B cell (primary cell): ENCODE results near the gene WDR64. TPM values are rescaled to one million over a fixed set of nuclear protein-coding genes. Genes with fewer than 3 reads are reported as not detected.

Experiments used
- ATAC-seq: fragments of 200-7000 bp; cut with Tn5 transposase; one replicate; pipeline ENCODE4 v1.10.0; 2021; ENCODE audit warnings: low read depth, mild to moderate bottlenecking, moderate number of reproducible peaks, moderate library complexity
- CTCF ChIA-PET: fragments of 350-600 bp; sonication (Branson Sonifier 250); formaldehyde crosslinking; loops from one replicate; lab custom pipeline; 2021; ENCODE audit warnings: antibody characterized with exemption, inconsistent platforms; lab: Charles Lee
- POLR2A ChIA-PET: fragments of 350-600 bp; sonication (Branson Sonifier 250); formaldehyde crosslinking; loops from one replicate; lab custom pipeline; 2021; ENCODE audit warnings: antibody characterized with exemption; lab: Charles Lee
- DNase-seq: peaks from one replicate; pipeline ENCODE4 v3.0.0; 2013
- H2AFZ ChIP-seq: 2 replicates; pipeline ENCODE4 v1.6.1; 2012; ENCODE audit warnings: mild to moderate bottlenecking, low read depth, low read length; ENCODE audit not compliant: insufficient read depth, poor library complexity, severe bottlenecking
- H3K27ac ChIP-seq, 2 donors: 1 replicate in 1 of 2; 2 replicates in 1 of 2; pipeline ENCODE4 v1.5.1; 2012 to 2013; ENCODE audit warnings: low read length in 2 of 2, mild to moderate bottlenecking in 2 of 2, moderate library complexity in 1 of 2
- H3K27me3 ChIP-seq, 4 experiments: fragments of 200-600 bp in 1 of 4; sonication (generic) in 1 of 4; replicated peaks in 1 of 4; 1 replicate in 2 of 4; 2 replicates in 2 of 4; pipeline versions ENCODE4 v1.6.1 to v1.7.0; 2013 to 2016; ENCODE audit warnings: low read length in 3 of 4, mild to moderate bottlenecking in 2 of 4, mixed read lengths in 1 of 4, moderate library complexity in 1 of 4; ENCODE audit not compliant: insufficient read depth in 4 of 4, control insufficient read depth in 3 of 4; ENCODE audit errors: control extremely low read depth in 1 of 4
- H3K36me3 ChIP-seq, 2 experiments: replicated peaks in 1 of 2; 1 replicate in 1 of 2; 2 replicates in 1 of 2; pipeline versions ENCODE4 v1.6.1 to v1.7.1; 2013; ENCODE audit warnings: low read length in 1 of 2; ENCODE audit not compliant: insufficient read depth in 2 of 2, control insufficient read depth in 1 of 2; ENCODE audit errors: control extremely low read depth in 1 of 2, extremely low read depth in 1 of 2
- H3K4me1 ChIP-seq, 2 donors: fragments of 200-600 bp in 1 of 2; sonication (generic) in 1 of 2; 1 replicate in 1 of 2; 2 replicates in 1 of 2; pipeline versions ENCODE4 v1.5.1 to v1.6.1; 2013 to 2017; ENCODE audit warnings: low read length in 2 of 2; ENCODE audit not compliant: control insufficient read depth in 2 of 2, insufficient read depth in 2 of 2
- H3K4me2 ChIP-seq: replicated peaks from 2 replicates; pipeline ENCODE3; 2012; ENCODE audit warnings: mild to moderate bottlenecking, low read depth, low read length; ENCODE audit not compliant: poor library complexity, severe bottlenecking
- H3K4me3 ChIP-seq, 5 experiments: fragments of 200-600 bp in 1 of 5; sonication (generic) in 1 of 5; 1 replicate in 3 of 5; 2 replicates in 2 of 5; pipeline versions ENCODE4 v1.5.1 to v1.7.0; 2011 to 2016; ENCODE audit warnings: low read length in 4 of 5, mild to moderate bottlenecking in 4 of 5, low read depth in 2 of 5, control low read depth in 1 of 5, moderate library complexity in 1 of 5; ENCODE audit not compliant: insufficient read depth in 1 of 5; ENCODE audit errors: control extremely low read depth in 1 of 5, extremely low read depth in 1 of 5
- H3K79me2 ChIP-seq: fragments of 200-600 bp; sonication (generic); one replicate; pipeline ENCODE4 v1.6.0; 2016; ENCODE audit warnings: low read length; ENCODE audit not compliant: control insufficient read depth, insufficient read depth
- H3K9ac ChIP-seq: fragments of 200-600 bp; sonication (generic); 2 replicates; pipeline ENCODE4 v1.6.1; 2017; ENCODE audit warnings: mild to moderate bottlenecking, low read length, moderate library complexity
- H3K9me3 ChIP-seq, 3 donors: one replicate each; pipeline versions ENCODE4 v1.6.1 to v1.7.1; 2013; ENCODE audit warnings: low read length in 2 of 3; ENCODE audit not compliant: control insufficient read depth in 2 of 3, insufficient read depth in 1 of 3; ENCODE audit errors: control extremely low read depth in 1 of 3
- H4K20me1 ChIP-seq: 2 replicates; pipeline ENCODE4 v1.6.0; 2012; ENCODE audit warnings: mild to moderate bottlenecking, low read length; ENCODE audit not compliant: insufficient read depth, control insufficient read depth, poor library complexity, severe bottlenecking
- H3K27ac Mint-ChIP-seq: one replicate; pipeline ENCODE4 v1.8.0; 2021; ENCODE audit warnings: mixed read lengths
- H3K27me3 Mint-ChIP-seq: one replicate; pipeline ENCODE4 v1.8.0; 2021; ENCODE audit warnings: mixed read lengths
- H3K4me1 Mint-ChIP-seq: one replicate; pipeline ENCODE4 v1.8.0; 2021; ENCODE audit warnings: mixed read lengths
- H3K4me3 Mint-ChIP-seq: one replicate; pipeline ENCODE4 v1.8.0; 2021; ENCODE audit warnings: mixed read lengths
- H3K9me3 Mint-ChIP-seq: one replicate; pipeline ENCODE4 v1.8.0; 2022; ENCODE audit warnings: mixed read lengths; ENCODE audit not compliant: insufficient read depth
- EZH2 ChIP-seq: IDR thresholded peaks from 2 replicates; pipeline ENCODE4 v1.6.1; 2012; ENCODE audit warnings: borderline replicate concordance, low read depth, mild to moderate bottlenecking, moderate library complexity, low read length; ENCODE audit not compliant: insufficient read depth, poor library complexity, severe bottlenecking
- WGBS: methylation state at CpG from one replicate; pipeline ENCODE4 v1.1.5; 2013; ENCODE audit warnings: missing lambda C conversion rate; ENCODE audit not compliant: insufficient coverage; 5-methylcytosine and 5-hydroxymethylcytosine counted together
- intact Hi-C: fragments of 100-400 bp; cut with micrococcal nuclease; formaldehyde crosslinking; loops from one replicate; pipeline ENCODE4 v1.10.0; 2022
- polyA plus RNA-seq: library from polyadenylated mRNA; depleted of rRNA; stranded (reverse); fragments of >200 nt; gene quantifications from 2 replicates; pipeline ENCODE4 v1.2.3, GENCODE V29; 2012
- total RNA-seq, 2 donors: library from RNA; stranded (reverse); fragments of 120-200 nt in 1 of 2; gene quantifications; 1 replicate in 1 of 2; 2 replicates in 1 of 2; pipeline versions ENCODE4 v1.2.3 to v1.2.4, GENCODE V29; 2013 to 2022
- TF ChIP-seq, protein P1 (sequence below): fragments of 200-600 bp; IDR thresholded peaks from one replicate; pipeline ENCODE4 v1.8.0; 2022; ENCODE audit warnings: antibody characterized with exemption, mild to moderate bottlenecking

WDR64 gene
- total and polyA plus RNA-seq, 2 donors (not counting 1 experiment from before 2014, with no cell fraction given) = 0.13 TPM; not detected in 1

- H3K9me3 Mint-ChIP-seq = no peaks in the 10 kb centered on the region
- intact Hi-C loops = no loop called here
- H3K79me2 ChIP-seq = no peaks in the 10 kb centered on the region
- no peaks in the 10 kb centered on the region for H3K4me1 ChIP-seq
- POLR2A ChIA-PET = no interaction called here
- no peaks in the 10 kb centered on the region for H4K20me1 ChIP-seq
- no peaks in the 10 kb centered on the region for H3K4me1 Mint-ChIP-seq
- H3K27ac ChIP-seq = no peak overlapping the region
- H3K27me3 ChIP-seq = no peaks in the 10 kb centered on the region
- TF ChIP-seq EZH2 = no peak
- TF ChIP-seq, protein P1, sequence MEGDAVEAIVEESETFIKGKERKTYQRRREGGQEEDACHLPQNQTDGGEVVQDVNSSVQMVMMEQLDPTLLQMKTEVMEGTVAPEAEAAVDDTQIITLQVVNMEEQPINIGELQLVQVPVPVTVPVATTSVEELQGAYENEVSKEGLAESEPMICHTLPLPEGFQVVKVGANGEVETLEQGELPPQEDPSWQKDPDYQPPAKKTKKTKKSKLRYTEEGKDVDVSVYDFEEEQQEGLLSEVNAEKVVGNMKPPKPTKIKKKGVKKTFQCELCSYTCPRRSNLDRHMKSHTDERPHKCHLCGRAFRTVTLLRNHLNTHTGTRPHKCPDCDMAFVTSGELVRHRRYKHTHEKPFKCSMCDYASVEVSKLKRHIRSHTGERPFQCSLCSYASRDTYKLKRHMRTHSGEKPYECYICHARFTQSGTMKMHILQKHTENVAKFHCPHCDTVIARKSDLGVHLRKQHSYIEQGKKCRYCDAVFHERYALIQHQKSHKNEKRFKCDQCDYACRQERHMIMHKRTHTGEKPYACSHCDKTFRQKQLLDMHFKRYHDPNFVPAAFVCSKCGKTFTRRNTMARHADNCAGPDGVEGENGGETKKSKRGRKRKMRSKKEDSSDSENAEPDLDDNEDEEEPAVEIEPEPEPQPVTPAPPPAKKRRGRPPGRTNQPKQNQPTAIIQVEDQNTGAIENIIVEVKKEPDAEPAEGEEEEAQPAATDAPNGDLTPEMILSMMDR = no peak
- no peaks in the 10 kb centered on the region for H3K36me3 ChIP-seq
- H3K4me3 Mint-ChIP-seq = no peak overlapping the region
- CTCF ChIA-PET = interaction anchor here (0.7 kb wide), 1 partner anchor 58 kb away, joined by 3 read pairs; no protein-coding TSS in a partner anchor
- H3K27me3 Mint-ChIP-seq = peaks cover 14% of the 10 kb centered on the region
- ATAC-seq (no peak), DNase-seq (no peak)
- H3K4me2 ChIP-seq = no peak overlapping the region
- H3K9me3 ChIP-seq = no peaks in the 10 kb centered on the region
- H3K27ac Mint-ChIP-seq = no peak overlapping the region
- no CpG with 5 or more reads among the region's 4 CpGs for WGBS
- no peak overlapping the region for H3K4me3 ChIP-seq
- H2AFZ ChIP-seq = no peak overlapping the region
- H3K9ac ChIP-seq = no peak overlapping the region
These were observed 121.9 kb downstream of the WDR64 start for GRCh38 chr1:241773991-241774390.

- Histone ChIP-seq H3K9ac (no peak overlapping the region), H3K27ac (no peak overlapping the region), H3K4me2 (no peak overlapping the region), H3K9me3 (no peaks in the 10 kb centered on the region), H4K20me1 (no peaks in the 10 kb centered on the region), H2AFZ (no peak overlapping the region), H3K79me2 (no peaks in the 10 kb centered on the region), H3K36me3 (no peaks in the 10 kb centered on the region), H3K4me3 (no peak overlapping the region), H3K27me3 (no peaks in the 10 kb centered on the region), H3K4me1 (no peaks in the 10 kb centered on the region)
- no peak for TF ChIP-seq EZH2
- TF ChIP-seq, protein P1 = no peak
- H3K4me3 Mint-ChIP-seq = no peak overlapping the region
- ATAC-seq (no peak), DNase-seq (no peak)
- POLR2A ChIA-PET = no interaction called here
- no peaks in the 10 kb centered on the region for H3K9me3 Mint-ChIP-seq
- H3K27me3 Mint-ChIP-seq = peaks cover 16% of the 10 kb centered on the region
- CTCF ChIA-PET = no interaction called here
- WGBS = no CpG with 5 or more reads among the region's 2 CpGs
- intact Hi-C loops = no loop called here
- H3K27ac Mint-ChIP-seq = no peak overlapping the region
- no peaks in the 10 kb centered on the region for H3K4me1 Mint-ChIP-seq
These were observed 122.9 kb downstream of the WDR64 start for GRCh38 chr1:241775021-241775420.
